Skeletal muscle tissue (tissue), 4 donors: ENCODE data around the gene ZNF718. TPM values are rescaled to one million over a fixed set of nuclear protein-coding genes. Genes with fewer than 3 reads are reported as not detected.
"Not testable (repeated sequence)": the region's sequence is repeated elsewhere in the genome, so short reads cannot be mapped to it uniquely, and the experiment has no call there.

Source experiments
- H3K27ac ChIP-seq: one replicate; pipeline ENCODE4 v1.7.0; 2013; ENCODE audit warnings: mild to moderate bottlenecking, low read depth, low read length, inconsistent platforms
- H3K27me3 ChIP-seq, 3 donors: one replicate each; pipeline ENCODE4 v1.7.0; 2013; ENCODE audit warnings: low read length in 3 of 3; ENCODE audit not compliant: control insufficient read depth in 3 of 3, insufficient read depth in 3 of 3
- H3K36me3 ChIP-seq, 3 donors: one replicate each; pipeline ENCODE4 v1.7.0; 2013; ENCODE audit warnings: low read length in 3 of 3; ENCODE audit not compliant: control insufficient read depth in 3 of 3, insufficient read depth in 3 of 3
- H3K4me1 ChIP-seq, 3 donors: one replicate each; pipeline ENCODE4 v1.7.0; 2013; ENCODE audit warnings: low read length in 3 of 3, mild to moderate bottlenecking in 3 of 3; ENCODE audit not compliant: control insufficient read depth in 3 of 3, insufficient read depth in 3 of 3
- H3K4me3 ChIP-seq, 3 donors: one replicate each; pipeline ENCODE4 v1.7.0; 2013; ENCODE audit warnings: low read length in 3 of 3
- H3K9ac ChIP-seq, 3 donors: one replicate each; pipeline ENCODE4 v1.7.0; 2013; ENCODE audit warnings: low read length in 3 of 3, mild to moderate bottlenecking in 3 of 3, moderate library complexity in 2 of 3, low read depth in 1 of 3
- H3K9me3 ChIP-seq, 3 donors: one replicate each; pipeline ENCODE4 v1.7.0; 2013; ENCODE audit warnings: low read length in 3 of 3; ENCODE audit not compliant: control insufficient read depth in 3 of 3
- total RNA-seq: library from RNA; depleted of rRNA; stranded (reverse); fragments of >200 nt; gene quantifications from one replicate; pipeline ENCODE4 v1.2.3, GENCODE V29; 2014
- donor health status: Osteomylitis.

Gene ZNF718
- total RNA-seq, 1 donor from 2014 or later: 5.2 TPM

DNA sequence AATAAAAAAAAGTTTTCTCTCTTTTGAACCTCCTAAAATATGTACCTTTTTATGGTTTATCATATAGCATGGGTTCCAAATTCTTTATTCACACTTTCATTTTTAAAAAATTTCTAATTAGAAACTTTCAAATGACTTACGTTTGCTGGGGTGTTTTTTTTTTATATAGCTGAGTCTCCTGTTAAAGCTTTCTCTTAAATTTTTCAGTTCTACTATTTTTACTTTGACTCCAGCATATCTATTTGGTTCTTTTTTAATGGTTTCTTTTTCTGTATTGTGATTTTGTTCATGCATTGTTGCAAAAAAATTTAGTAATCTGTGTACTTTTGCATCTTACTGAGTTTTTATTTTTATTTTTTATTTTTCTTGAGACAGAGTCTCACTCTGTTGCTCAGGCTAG, 22.3 kb downstream of the ZNF718 start:
- H3K4me1 ChIP-seq: no peaks in the 10 kb centered on the region
- no peaks in the 10 kb centered on the region for H3K27me3 ChIP-seq
- H3K36me3 ChIP-seq: peaks cover 5 to 8% (median 8%) of the 10 kb centered on the region in 3 donors
- H3K9me3 ChIP-seq: peaks cover 8 to 31% (median 22%) of the 10 kb centered on the region in 3 donors
- H3K4me3 ChIP-seq: no peak overlapping the region
- H3K9ac ChIP-seq: no peak overlapping the region
- H3K27ac ChIP-seq: no peak overlapping the region

DNA sequence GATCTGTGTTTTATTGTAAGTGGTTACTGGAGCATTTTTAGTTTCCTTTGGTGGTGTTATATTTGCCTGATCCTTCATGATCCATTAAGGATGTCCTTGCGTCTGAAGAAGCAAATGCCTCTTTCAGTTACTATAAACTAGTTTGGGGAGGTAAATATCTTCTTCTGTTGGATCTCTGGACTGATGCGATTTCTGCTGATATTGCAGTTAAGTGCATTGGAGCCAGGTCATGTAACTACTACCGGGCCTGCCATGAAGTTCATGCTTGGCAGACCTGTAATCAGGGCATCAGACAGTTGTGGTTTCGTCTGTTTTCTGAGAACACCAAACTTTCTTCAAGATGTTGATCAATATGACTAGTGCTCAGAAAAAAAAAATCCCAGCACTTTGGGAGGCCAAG, 22.9 kb downstream of the ZNF718 start:
- no peak overlapping the region for H3K27ac ChIP-seq
- peaks cover 3 to 8% (median 8%) of the 10 kb centered on the region in 3 donors for H3K36me3 ChIP-seq
- no peaks in the 10 kb centered on the region for H3K27me3 ChIP-seq
- H3K9ac ChIP-seq: no peak overlapping the region
- no peaks in the 10 kb centered on the region for H3K4me1 ChIP-seq
- H3K9me3 ChIP-seq: peaks cover 8 to 27% (median 22%) of the 10 kb centered on the region in 3 donors
- H3K4me3 ChIP-seq: peak overlapping the region in 1 of 3 donors; percentile 4

DNA sequence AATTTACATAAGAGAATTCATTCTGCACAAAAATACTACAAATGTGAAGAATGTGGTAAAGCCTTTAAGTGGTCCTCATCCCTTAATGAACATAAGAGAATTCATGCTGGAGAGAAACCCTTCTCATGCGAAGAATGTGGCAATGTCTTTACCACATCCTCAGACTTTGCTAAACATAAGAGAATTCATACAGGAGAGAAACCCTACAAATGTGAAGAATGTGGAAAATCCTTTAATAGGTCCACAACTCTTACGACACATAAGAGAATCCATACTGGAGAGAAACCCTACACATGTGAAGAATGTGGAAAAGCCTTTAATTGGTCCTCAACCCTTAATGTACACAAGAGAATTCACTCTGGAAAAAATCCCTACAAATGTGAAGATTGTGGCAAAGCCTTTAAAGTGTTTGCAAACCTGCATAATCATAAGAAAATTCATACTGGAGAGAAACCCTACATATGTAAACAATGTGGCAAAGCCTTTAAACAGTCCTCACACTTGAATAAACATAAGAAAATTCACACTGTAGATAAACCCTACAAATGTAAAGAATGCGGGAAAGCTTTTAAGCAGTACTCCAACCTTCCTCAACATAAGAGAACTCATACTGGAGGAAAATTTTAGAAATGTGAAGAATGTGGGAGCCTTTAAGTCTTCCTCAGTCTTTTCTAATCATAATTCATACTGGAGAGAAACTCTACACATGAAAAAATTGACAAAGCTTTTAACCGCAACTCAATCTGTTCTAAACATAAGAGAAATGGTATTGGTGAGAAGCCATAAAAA, 37.4 kb downstream of the ZNF718 start:
- peaks cover 4 to 10% (median 7%) of the 10 kb centered on the region in 3 donors for H3K36me3 ChIP-seq
- peaks cover 15 to 44% (median 17%) of the 10 kb centered on the region in 3 donors for H3K9me3 ChIP-seq
- peak overlapping the region in 2 of 3 donors; percentile 8 to 24 for H3K4me3 ChIP-seq

DNA sequence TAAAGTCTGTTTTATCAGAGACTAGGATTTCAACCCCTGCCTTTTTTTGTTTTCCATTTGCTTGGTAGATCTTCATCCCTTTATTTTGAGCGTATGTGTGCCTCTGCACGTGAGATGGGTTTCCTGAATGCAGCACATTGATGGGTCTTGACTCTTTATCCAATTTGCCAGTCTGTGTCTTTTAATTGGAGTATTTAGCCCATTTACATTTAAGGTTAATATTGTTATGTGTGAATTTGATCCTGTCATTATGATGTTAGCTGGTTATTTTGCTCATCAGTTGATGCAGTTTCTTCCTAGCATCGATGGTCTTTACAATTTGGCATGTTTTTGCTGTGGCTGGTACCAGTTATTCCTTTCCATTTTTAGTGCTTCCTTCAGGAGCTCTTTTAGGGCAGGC, 45.3 kb downstream of the ZNF718 start:
- not testable (repeated sequence) for H3K36me3 ChIP-seq, H3K27me3 ChIP-seq, H3K27ac ChIP-seq, H3K4me1 ChIP-seq, H3K9ac ChIP-seq, H3K4me3 ChIP-seq
- peaks cover 9 to 27% (median 13%) of the 10 kb centered on the region in 3 donors for H3K9me3 ChIP-seq

More for the DNA sequence above, 37.4 kb downstream of the ZNF718 start:
- no peaks in the 10 kb centered on the region for H3K4me1 ChIP-seq
- no peaks in the 10 kb centered on the region for H3K27me3 ChIP-seq
- H3K9ac ChIP-seq: no peak overlapping the region
- H3K27ac ChIP-seq: no peak overlapping the region

DNA sequence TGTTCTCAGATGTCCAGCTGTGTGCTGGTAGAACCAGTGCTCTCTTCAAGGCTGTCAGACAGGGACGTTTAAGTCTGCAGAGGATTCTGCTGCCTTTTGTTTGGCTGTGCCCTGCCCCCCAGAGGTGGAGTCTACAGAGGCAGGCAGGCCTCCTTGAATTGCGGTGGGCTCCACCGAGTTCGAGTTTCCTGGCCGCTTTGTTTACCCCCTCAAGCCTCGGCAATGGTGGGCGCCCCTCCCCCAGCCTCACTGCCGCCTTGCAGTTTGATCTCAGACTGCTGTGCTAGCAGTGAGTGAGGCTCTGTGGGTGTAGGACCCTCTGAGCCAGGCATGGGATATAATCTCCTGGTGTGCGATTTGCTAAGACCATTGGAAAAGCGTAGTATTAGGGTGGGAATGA, 47.0 kb downstream of the ZNF718 start:
- H3K36me3 ChIP-seq, H3K9ac ChIP-seq, H3K4me1 ChIP-seq, H3K27ac ChIP-seq, H3K27me3 ChIP-seq: not testable (repeated sequence)
- peaks cover 12 to 25% (median 16%) of the 10 kb centered on the region in 3 donors for H3K9me3 ChIP-seq
- peak overlapping the region in 1 of 3 donors; percentile 14 for H3K4me3 ChIP-seq

DNA sequence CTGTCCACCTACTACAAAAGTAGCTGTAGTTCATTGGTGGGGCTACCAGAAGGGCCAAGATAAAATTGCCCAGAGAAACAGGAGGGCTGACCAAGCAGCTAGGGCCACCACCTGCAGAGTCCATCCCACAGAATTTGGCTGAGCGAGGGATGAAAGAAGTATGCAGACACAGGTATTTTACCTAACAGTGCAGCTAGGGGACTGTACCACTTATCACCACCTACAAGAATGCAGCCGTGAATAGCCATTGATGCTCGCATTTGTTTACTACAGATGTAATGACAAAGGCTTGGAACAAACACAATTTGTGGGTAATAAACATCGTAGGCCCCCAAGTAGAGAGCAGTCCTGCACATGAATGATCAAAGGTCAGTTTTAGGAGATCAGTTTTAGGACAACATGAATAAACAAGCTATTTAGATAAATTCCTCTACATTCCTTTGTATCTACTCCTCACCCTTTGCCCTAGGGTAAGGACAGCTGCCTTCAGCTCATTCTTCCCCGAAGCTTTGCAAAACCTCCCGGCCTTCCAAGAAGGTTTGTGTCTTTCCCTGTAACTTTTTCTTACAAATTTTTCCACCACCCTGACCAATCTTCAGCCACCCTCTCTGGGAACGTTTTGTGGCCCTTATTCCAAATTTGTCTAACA, 49.5 kb downstream of the ZNF718 start:
- no peaks in the 10 kb centered on the region for H3K27me3 ChIP-seq
- H3K9me3 ChIP-seq: peaks cover 25 to 45% (median 27%) of the 10 kb centered on the region in 3 donors
- H3K27ac ChIP-seq: no peak overlapping the region
- peak overlapping the region in 1 of 3 donors; percentile 48 for H3K4me3 ChIP-seq
- no peak overlapping the region for H3K9ac ChIP-seq
- H3K36me3 ChIP-seq: peaks cover 0 to 2% (median 0%) of the 10 kb centered on the region in 3 donors
- H3K4me1 ChIP-seq: no peaks in the 10 kb centered on the region

DNA sequence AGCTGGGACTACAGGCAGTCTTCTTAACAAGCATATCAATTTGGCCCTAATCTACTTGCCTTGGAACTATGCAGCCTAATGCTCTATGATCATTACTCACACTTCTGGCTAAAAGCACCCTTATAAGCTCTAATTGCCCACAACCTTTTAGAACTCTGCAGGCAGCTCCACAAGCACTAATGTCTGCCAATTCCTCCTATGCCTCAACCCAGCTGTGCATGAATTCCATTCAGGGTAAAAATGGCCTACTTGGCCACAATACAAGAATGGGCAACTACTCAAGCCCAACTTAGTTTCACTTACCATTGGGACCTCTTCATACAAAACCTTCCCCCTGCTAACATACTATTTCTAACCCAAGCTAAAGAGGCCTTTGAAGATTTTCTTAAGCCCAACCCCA, 51.7 kb downstream of the ZNF718 start:
- Histone ChIP-seq H3K4me1 (no peaks in the 10 kb centered on the region), H3K9me3 (peaks cover 30 to 48% (median 33%) of the 10 kb centered on the region in 3 donors), H3K27ac (no peak overlapping the region), H3K36me3 (peaks cover 0 to 2% (median 0%) of the 10 kb centered on the region in 3 donors), H3K9ac (no peak overlapping the region), H3K27me3 (no peaks in the 10 kb centered on the region), H3K4me3 (no peak overlapping the region)

DNA sequence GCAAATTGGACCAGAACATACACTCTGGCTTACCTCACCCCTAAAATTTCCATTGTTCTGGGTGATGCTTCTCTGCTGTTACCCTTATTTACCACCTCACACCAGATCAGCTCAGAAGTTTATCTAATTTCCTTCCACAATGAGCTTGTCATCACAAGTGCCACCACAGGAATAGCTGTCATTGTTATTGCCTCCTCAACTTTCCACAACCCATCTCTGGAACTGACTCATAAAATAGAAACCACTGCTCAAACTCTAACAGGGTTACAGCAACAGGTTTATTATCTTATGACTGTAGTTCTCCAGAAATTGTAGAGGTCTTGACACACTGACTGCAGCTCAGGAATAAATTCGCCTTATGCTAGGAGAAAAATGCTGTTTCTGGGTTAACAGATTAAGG, 52.7 kb downstream of the ZNF718 start:
- no peaks in the 10 kb centered on the region for H3K27me3 ChIP-seq
- peak overlapping the region in 2 of 3 donors; percentile 11 to 20 for H3K4me3 ChIP-seq
- no peak overlapping the region for H3K9ac ChIP-seq
- H3K4me1 ChIP-seq: no peaks in the 10 kb centered on the region
- peaks cover 22 to 52% (median 33%) of the 10 kb centered on the region in 3 donors for H3K9me3 ChIP-seq
- H3K27ac ChIP-seq: no peak overlapping the region
- H3K36me3 ChIP-seq: no peaks in the 10 kb centered on the region

DNA sequence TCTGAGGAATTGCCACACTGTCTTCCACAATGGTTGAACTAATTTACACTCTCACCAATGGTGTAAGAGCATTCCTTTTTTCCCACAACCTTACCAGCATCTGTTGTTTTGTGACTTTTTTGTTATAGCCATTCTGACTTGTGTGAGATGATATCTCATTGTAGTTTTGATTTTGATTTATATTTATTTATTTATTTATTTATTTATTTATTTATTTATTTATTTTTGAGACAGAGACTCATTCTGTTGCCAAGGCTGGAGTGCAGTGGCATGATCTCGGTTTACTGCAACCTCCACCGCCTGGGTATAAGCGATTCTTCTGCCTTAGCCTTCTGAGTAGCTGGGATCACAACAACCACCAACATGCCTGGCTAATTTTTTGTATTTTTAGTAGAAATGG, 57.9 kb downstream of the ZNF718 start:
- H3K9me3 ChIP-seq: peaks cover 8 to 47% (median 16%) of the 10 kb centered on the region in 3 donors
- not testable (repeated sequence) for H3K27me3 ChIP-seq, H3K9ac ChIP-seq, H3K27ac ChIP-seq, H3K4me1 ChIP-seq, H3K4me3 ChIP-seq, H3K36me3 ChIP-seq

DNA sequence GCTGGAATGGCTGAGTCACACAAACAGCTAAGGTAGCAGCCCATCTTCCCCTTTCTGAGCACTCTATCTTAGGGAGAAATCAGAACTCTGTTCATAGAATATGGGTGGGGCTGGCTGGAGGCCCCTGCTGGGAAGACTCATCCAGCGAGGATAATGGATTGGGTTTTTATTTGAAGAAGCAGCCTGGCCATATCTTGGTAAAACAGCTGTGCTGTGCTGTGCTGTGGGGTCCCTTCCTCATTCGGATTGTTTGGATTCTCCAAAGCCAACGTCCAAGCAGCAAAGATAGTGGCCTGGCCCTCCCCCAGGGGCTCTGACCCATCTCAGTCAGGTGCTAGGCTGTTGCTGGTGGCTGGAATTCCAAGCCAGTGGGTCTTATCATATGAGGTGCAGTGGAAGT, 63.8 kb downstream of the ZNF718 start:
- H3K36me3 ChIP-seq: peaks cover 0 to 2% (median 0%) of the 10 kb centered on the region in 3 donors
- no peak overlapping the region for H3K9ac ChIP-seq
- peak overlapping the region in 1 of 3 donors; percentile 49 for H3K4me3 ChIP-seq
- no peaks in the 10 kb centered on the region for H3K4me1 ChIP-seq
- peaks cover 5 to 21% (median 6%) of the 10 kb centered on the region in 3 donors for H3K9me3 ChIP-seq
- H3K27ac ChIP-seq: no peak overlapping the region
- H3K27me3 ChIP-seq: no peaks in the 10 kb centered on the region
